Fibroblast of lung (primary cell): Measurements from ENCODE around the gene THSD7A. TPM values are rescaled to one million over a fixed set of nuclear protein-coding genes. Genes with fewer than 3 reads are reported as not detected.

Experiments used
- DNase-seq, 2 donors: peaks; one replicate each; pipeline versions ENCODE4 v3.0.0 to v3.0.0-alpha.2; 2010; ENCODE audit warnings: low read depth in 2 of 2
- H2AFZ ChIP-seq: 2 replicates; pipeline ENCODE4 v1.5.1; 2012; ENCODE audit warnings: low read length, control low read depth, inconsistent platforms
- H3K27ac ChIP-seq: 2 replicates; pipeline ENCODE4 v1.5.1; 2011; ENCODE audit warnings: low read length, control low read depth; ENCODE audit not compliant: insufficient read depth
- H3K27me3 ChIP-seq: 2 replicates; pipeline ENCODE4 v1.5.1; 2011; ENCODE audit warnings: mild to moderate bottlenecking, low read length; ENCODE audit not compliant: control insufficient read depth, insufficient read depth
- H3K36me3 ChIP-seq: 2 replicates; pipeline ENCODE4 v1.5.1; 2011; ENCODE audit warnings: low read length; ENCODE audit not compliant: control insufficient read depth, insufficient read depth
- H3K4me1 ChIP-seq: 2 replicates; pipeline ENCODE4 v1.5.1; 2011; ENCODE audit warnings: low read length; ENCODE audit not compliant: control insufficient read depth, insufficient read depth; ENCODE audit errors: extremely low read depth
- H3K4me2 ChIP-seq: 2 replicates; pipeline ENCODE4 v1.5.1; 2011; ENCODE audit warnings: low read length, control low read depth; ENCODE audit not compliant: insufficient read depth; ENCODE audit errors: extremely low read depth
- H3K4me3 ChIP-seq, 4 experiments: fragments of 200-600 bp in 1 of 4; sonication (generic) in 1 of 4; replicated peaks in 1 of 4; 2 replicates each; pipeline ENCODE4 v1.5.1; 2011 to 2016; ENCODE audit warnings: low read length in 4 of 4, low read depth in 3 of 4, mild to moderate bottlenecking in 3 of 4, control low read depth in 2 of 4, inconsistent platforms in 1 of 4, mixed read lengths in 1 of 4; ENCODE audit not compliant: insufficient read depth in 1 of 4; ENCODE audit errors: control extremely low read depth in 1 of 4
- H3K79me2 ChIP-seq: 2 replicates; pipeline ENCODE4 v1.5.1; 2012; ENCODE audit warnings: mild to moderate bottlenecking, low read length, inconsistent platforms; ENCODE audit not compliant: control insufficient read depth, insufficient read depth
- H3K9ac ChIP-seq: 2 replicates; pipeline ENCODE4 v1.5.1; 2011; ENCODE audit warnings: mild to moderate bottlenecking, low read length, control low read depth; ENCODE audit not compliant: insufficient read depth
- H3K9me3 ChIP-seq: 2 replicates; pipeline ENCODE4 v1.5.1; 2012; ENCODE audit warnings: low read depth, low read length; ENCODE audit not compliant: control insufficient read depth, insufficient read depth
- H4K20me1 ChIP-seq: 2 replicates; pipeline ENCODE4 v1.5.1; 2011; ENCODE audit warnings: low read length; ENCODE audit not compliant: control insufficient read depth, insufficient read depth; ENCODE audit errors: extremely low read depth
- EZH2 ChIP-seq: IDR thresholded peaks from 2 replicates; pipeline ENCODE4 v1.5.1; 2012; ENCODE audit warnings: low read length, control low read depth, mild to moderate bottlenecking; ENCODE audit errors: missing control alignments
- polyA plus RNA-seq, 2 donors: library from polyadenylated mRNA; depleted of rRNA in 1 of 2; stranded (reverse) in 1 of 2; unstranded in 1 of 2; fragments of >200 nt; gene quantifications; 2 replicates each; pipeline ENCODE4 v1.2.1, GENCODE V29; 2011 to 2012; ENCODE audit warnings: missing spikeins in 1 of 2
- total RNA-seq: library from RNA; depleted of rRNA; stranded (reverse); fragments of >200 nt; gene quantifications from 2 replicates; pipeline ENCODE4 v1.2.1, GENCODE V29; 2014
- TF ChIP-seq, protein P1 (sequence below), 2 donors: IDR thresholded peaks in 1 of 2; conservative IDR thresholded peaks in 1 of 2; 1 replicate in 1 of 2; 2 replicates in 1 of 2; pipeline ENCODE4 v1.5.1; 2011 to 2012; ENCODE audit warnings: low read length in 2 of 2, control low read depth in 1 of 2, inconsistent platforms in 1 of 2, low read depth in 1 of 2, mild to moderate bottlenecking in 1 of 2

The THSD7A gene
- total and polyA plus RNA-seq, 2 donors (not counting 1 experiment from before 2014, with no cell fraction given): 0.02 to 0.83 TPM

DNA sequence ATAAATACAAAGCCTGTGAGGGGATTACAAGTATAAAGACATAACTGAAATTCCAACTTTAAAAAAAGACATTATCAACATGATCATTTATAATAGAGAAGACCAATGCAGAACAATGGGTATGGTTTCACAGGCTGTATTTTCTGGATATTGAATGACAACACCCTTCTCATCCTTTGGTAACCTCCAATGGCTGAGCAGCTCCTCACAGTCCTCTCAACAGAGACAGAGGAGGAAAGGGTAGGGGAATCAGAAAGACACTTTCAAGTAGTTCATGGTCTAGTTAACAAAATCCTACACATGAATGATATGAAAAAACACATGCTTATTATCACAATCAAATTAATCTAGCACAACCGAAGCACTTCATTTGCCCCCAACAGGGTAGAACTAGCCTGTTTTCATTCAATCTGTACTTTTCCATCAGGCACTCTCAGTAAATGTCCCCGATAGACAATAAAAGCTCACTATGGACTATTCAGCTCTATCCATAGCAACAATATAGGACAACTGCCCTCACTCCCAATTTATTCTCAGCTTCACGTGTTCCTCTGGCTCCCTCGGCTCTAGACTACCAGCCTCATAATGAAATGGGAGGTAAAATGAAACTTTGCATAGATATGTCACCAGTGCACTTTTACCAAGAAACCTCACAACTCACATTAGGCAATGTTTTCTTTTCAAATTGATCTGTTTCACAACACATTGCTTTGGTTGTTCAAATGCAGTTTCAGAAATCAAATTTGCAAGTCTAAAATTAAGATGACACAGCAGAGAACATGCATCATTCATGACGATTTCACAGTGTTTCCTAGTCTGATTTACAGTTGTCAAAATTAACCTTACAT is 211.4 kb downstream of the THSD7A start:
- Histone ChIP-seq H4K20me1 (no peaks in the 10 kb centered on the region), H3K4me2 (no peak overlapping the region), H3K79me2 (no peaks in the 10 kb centered on the region), H3K27me3 (no peaks in the 10 kb centered on the region), H3K36me3 (no peaks in the 10 kb centered on the region), H3K4me3 (no peak overlapping the region), H3K9me3 (no peaks in the 10 kb centered on the region), H2AFZ (no peak overlapping the region), H3K9ac (no peak overlapping the region), H3K4me1 (no peaks in the 10 kb centered on the region), H3K27ac (no peak overlapping the region)
- no peak for DNase-seq
- no peak for TF ChIP-seq EZH2
- TF ChIP-seq, protein P1, sequence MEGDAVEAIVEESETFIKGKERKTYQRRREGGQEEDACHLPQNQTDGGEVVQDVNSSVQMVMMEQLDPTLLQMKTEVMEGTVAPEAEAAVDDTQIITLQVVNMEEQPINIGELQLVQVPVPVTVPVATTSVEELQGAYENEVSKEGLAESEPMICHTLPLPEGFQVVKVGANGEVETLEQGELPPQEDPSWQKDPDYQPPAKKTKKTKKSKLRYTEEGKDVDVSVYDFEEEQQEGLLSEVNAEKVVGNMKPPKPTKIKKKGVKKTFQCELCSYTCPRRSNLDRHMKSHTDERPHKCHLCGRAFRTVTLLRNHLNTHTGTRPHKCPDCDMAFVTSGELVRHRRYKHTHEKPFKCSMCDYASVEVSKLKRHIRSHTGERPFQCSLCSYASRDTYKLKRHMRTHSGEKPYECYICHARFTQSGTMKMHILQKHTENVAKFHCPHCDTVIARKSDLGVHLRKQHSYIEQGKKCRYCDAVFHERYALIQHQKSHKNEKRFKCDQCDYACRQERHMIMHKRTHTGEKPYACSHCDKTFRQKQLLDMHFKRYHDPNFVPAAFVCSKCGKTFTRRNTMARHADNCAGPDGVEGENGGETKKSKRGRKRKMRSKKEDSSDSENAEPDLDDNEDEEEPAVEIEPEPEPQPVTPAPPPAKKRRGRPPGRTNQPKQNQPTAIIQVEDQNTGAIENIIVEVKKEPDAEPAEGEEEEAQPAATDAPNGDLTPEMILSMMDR (conservative IDR thresholded peaks at IDR 0.05 in 1 of 2, IDR thresholded peaks at IDR 0.05 in 1 of 2; ENCODE audit: low read depth in 1 of 2, low read length in 2 of 2): no peak

DNA sequence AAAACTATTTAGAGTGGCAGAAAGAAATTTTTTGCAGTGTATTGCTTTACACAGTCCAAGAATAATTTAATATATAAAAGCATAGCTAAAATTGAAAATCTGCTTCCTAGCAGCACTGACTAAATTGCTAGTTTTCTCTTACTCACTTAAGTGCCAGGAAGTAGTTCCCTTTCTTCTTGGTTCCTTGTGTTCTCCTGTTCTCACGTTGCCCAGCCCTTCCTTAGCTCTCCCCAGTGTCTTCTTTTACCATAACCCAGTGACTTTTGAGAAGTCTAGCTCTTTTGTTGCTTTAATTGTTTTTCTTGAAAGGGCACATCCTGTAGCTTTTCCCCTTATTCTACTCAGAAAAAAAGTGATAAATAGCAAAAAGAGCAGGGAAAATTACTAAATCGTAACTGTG is 215.5 kb downstream of the THSD7A start:
- no peak overlapping the region for H3K27ac ChIP-seq
- H3K9ac ChIP-seq: no peak overlapping the region
- no peaks in the 10 kb centered on the region for H3K27me3 ChIP-seq
- DNase-seq: no peak
- no peak overlapping the region for H2AFZ ChIP-seq
- H3K36me3 ChIP-seq: no peaks in the 10 kb centered on the region
- no peaks in the 10 kb centered on the region for H3K4me1 ChIP-seq
- no peaks in the 10 kb centered on the region for H3K9me3 ChIP-seq
- H4K20me1 ChIP-seq: no peaks in the 10 kb centered on the region
- TF ChIP-seq EZH2: no peak
- TF ChIP-seq, protein P1 (conservative IDR thresholded peaks at IDR 0.05 in 1 of 2, IDR thresholded peaks at IDR 0.05 in 1 of 2; ENCODE audit: low read depth in 1 of 2, low read length in 2 of 2): no peak
- H3K79me2 ChIP-seq: no peaks in the 10 kb centered on the region
- H3K4me3 ChIP-seq: no peak overlapping the region
- H3K4me2 ChIP-seq: no peak overlapping the region

DNA sequence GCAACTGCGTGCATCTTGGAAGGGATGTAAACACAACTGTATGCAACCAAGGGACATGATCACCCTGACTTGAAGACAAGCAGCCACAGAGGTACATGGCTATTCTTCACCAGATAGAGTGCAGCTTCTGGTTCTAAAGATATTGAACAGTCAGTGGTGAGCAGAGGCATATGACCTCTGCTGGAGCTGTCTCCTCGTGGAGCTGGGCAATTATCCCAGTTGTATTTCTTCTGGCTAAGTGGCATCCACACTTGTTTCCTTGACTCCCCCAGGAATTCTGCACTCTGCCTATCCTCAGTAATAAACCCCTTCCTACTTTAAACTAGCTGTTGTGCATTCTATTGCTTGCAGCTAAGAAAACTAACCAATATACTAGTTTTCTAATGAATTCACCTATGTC is 216.8 kb downstream of the THSD7A start:
- Histone ChIP-seq H3K9me3 (no peaks in the 10 kb centered on the region), H2AFZ (no peak overlapping the region), H3K4me2 (no peak overlapping the region), H3K27ac (no peak overlapping the region), H3K79me2 (no peaks in the 10 kb centered on the region), H3K27me3 (no peaks in the 10 kb centered on the region), H3K9ac (no peak overlapping the region), H3K4me3 (no peak overlapping the region), H3K4me1 (no peaks in the 10 kb centered on the region), H4K20me1 (no peaks in the 10 kb centered on the region), H3K36me3 (no peaks in the 10 kb centered on the region)
- no peak for DNase-seq
- TF ChIP-seq EZH2: no peak
- TF ChIP-seq, protein P1 (conservative IDR thresholded peaks at IDR 0.05 in 1 of 2, IDR thresholded peaks at IDR 0.05 in 1 of 2; ENCODE audit: low read depth in 1 of 2, low read length in 2 of 2): no peak
